Measurements from ENCODE around the gene BRCA1. TPM values are rescaled to one million over a fixed set of nuclear protein-coding genes. Genes with fewer than 3 reads are reported as not detected.
"Not testable (repeated sequence)": the region's sequence is repeated elsewhere in the genome, so short reads cannot be mapped to it uniquely, and the experiment has no call there.

Gene BRCA1
- 21.4 TPM for total RNA-seq

DNA sequence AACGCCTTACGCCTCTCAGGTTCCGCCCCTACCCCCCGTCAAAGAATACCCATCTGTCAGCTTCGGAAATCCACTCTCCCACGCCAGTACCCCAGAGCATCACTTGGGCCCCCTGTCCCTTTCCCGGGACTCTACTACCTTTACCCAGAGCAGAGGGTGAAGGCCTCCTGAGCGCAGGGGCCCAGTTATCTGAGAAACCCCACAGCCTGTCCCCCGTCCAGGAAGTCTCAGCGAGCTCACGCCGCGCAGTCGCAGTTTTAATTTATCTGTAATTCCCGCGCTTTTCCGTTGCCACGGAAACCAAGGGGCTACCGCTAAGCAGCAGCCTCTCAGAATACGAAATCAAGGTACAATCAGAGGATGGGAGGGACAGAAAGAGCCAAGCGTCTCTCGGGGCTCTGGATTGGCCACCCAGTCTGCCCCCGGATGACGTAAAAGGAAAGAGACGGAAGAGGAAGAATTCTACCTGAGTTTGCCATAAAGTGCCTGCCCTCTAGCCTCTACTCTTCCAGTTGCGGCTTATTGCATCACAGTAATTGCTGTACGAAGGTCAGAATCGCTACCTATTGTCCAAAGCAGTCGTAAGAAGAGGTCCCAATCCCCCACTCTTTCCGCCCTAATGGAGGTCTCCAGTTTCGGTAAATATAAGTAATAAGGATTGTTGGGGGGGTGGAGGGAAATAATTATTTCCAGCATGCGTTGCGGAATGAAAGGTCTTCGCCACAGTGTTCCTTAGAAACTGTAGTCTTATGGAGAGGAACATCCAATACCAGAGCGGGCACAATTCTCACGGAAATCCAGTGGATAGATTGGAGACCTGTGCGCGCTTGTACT lies at the start of gene BRCA1:
TSS of gene BRCA1 (minus strand) at position 232 of the 834 bp plus-strand sequence. CDS start 1,268 bp downstream, outside the sequence.
- DNase-seq: peak; percentile 98

DNA sequence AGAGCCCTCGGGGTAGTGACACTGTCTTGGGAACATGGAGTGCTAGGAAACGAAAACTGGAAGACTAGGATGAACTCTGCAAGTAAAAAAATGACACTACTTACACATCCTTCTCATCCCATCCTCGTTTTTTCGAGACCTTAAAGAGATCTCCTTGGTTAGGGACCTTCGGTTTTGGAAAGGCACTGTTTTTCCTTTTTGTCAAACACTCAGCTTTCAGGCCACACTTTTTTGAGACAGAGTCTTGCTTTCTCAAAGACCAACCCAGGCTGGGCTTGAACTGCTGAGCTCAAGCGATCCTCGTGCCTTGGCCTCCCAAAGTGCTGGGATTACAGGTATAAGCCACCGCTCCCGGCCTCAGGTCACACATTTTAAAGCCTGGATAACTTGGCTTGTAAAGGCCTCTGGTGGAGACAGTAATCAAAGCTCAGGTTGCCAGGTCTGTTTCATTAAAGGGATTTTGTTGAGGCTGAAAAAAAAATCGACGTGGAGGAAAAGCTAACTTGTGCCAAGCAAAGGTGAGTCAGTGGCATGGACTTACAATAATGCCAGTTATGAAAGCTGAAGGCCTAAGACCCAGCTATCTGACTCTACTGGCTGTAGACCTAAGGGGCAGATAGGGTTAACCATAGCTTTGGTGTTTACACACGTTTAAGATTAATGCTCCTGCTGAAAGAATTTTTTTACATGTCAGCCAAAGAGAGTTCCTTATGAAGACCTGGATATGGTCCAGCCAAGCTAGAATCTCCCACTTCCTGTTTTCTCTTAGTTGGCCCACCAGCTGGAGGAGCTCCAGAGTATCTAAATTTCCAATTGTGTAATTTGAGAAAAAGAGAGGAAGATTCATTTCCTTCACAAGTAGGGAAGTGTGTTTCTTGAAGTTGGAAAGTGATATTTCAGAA lies 46.7 kb upstream of the BRCA1 start:
- peak; percentile 84 for DNase-seq

DNA sequence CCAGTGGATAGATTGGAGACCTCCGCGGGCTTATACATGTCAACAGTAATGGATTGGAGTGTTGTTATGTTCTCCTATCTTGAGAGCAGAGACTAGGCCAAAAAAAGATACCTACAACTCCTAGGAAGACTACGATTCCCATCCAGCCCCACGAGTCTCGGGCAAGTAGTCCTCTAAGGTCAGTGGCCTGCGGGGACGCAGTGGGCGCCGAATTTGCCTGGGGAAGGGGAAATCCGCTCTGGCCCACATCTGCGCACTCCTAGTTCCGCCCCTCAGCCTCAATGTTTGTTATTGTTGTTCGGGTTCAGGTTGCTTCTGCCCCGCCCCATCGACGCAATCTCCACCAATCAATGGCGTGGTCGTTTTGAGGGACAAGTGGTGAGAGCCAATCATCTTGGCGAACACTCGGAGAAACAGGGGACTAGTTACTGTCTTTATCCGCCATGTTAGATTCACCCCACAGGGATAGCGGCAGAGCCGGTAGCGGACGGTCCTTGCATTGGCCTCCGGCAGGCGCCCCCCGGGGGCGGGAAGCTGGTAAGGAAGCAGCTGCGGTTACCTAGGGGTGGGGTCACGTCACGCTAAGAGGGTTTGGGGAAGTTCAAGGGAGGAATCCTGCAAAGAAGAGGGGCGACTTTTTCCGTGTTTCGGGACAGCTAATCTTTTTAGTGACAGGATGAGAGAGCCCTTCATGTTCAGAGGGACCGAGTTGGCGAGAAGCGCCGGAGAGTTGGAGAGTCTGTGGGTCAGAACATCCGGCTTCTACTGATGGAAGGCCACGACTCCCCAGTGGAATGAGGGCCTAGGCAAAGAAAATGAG lies 45.8 kb upstream of the BRCA1 start, which contains the start of gene NBR1:
TSS of gene NBR1 (plus strand) at position 449 of the 820 bp plus-strand sequence. CDS start 4,586 bp downstream, outside the sequence.
- DNase-seq: peak; percentile 99

DNA sequence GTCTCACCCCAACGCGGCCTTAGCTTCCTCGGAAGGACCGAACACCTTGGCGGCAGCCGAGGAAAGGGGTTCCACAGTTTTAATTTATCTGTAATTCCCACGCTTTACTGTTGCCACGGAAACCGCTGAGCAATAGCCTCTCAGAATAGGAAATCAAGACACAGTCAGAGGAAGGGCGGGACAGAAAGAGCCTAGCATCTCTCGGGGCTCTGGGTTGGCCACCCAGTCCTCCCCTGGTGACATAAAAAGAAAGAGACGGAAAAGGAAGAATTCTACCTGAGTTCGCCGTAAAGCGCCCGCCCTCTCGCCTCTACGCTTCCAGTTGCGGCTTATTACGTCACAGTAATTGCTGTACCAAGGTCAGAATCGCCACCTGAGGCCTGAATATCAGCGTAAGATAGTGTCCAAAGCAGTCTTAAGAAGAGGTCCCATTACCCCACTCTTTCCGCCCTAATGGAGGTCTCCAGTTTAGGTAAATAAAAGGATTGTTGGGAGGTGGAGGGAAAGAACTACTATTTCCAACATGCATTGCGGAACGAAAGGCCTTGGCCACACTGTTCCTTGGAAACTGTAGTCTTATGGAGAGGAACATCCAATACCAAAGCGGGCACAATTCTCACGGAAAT lies 45.1 kb upstream of the BRCA1 start:
- peak; percentile 96 for DNase-seq

DNA sequence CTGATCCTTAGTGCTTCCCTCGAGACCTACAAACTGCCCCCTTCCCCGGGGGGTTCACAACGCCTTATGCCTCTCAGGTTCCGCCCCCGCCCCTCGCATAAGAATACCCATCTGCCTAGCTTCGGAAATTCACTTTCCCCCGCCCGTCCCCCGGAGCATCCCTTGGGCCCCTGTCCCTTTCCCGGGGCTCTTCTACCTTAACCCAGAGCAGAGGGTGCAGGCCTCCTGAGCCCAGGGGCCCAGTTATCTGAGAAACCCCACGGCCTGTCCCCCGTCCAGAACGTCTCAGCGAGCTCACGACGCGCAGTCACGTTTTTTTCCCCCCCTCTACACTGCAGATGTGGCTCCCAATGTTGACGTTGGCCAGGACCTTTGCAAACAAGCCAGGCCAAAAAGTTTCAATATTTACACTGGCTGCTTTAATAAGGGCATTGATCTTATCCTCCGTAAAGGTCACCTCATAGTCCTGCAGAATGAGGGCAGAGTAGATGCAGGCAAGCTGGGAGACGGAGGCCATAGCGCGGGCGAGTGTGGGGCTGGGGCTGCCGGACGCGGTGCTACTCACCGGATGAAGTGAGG lies 44.5 kb upstream of the BRCA1 start:
- DNase-seq: no peak

DNA sequence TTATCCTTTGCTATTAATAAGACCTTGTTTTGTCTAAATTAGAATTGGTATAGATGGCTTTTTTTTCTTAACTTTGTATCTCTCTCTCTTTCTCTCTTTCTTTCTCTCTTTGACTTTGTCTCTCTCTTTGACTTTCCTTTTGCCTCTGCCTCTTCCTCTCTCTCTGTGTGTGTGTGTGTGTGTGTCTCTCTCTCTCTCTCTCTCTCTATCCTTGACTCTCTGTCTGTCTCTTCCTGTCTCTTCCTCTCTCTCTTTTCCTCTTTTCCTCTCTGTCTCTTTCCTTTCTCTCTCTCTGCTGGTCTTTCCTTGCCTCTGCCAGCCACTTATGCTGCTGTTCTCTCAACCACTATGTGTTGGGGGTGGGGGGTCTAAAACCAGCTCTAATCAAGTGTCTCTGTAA lies 40.8 kb upstream of the BRCA1 start:
- DNase-seq: not testable (repeated sequence)

DNA sequence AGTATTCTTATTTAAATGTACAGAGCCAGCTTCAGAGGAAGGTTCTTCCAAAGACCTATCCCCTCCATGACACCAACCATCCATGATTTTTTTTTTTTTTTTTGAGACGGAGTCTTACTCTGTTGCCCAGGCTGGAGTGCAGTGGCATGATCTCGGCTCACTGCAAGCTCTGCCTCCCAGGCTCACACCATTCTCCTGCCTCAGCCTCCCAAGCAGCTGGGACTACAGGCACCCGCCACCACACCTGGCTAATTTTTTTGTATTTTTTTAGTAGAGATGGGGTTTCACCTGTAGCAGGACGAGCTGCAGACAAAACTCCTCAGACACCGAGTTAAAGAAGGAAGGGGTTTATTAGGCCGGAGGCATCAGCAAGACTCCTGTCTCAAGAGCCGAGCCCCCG lies 34.8 kb upstream of the BRCA1 start:
- not testable (repeated sequence) for DNase-seq

DNA sequence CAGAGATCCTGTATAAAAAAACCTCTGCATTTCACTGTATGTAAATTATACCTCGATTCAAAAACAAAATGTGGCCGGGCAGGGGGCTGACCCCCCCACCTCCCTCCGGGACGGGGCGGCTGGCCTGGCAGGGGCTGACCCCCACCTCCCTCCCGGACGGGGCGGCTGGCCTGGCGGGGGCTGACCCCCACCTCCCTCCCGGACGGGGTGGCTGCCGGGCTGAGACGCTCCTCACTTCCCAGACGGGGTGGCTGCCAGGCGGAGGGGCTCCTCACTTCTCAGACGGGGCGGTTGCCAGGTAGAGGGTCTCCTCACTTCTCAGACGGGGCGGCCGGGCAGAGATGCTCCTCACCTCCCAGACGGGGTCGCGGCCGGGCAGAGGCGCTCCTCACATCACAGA lies 34.1 kb upstream of the BRCA1 start:
- not testable (repeated sequence) for DNase-seq

DNA sequence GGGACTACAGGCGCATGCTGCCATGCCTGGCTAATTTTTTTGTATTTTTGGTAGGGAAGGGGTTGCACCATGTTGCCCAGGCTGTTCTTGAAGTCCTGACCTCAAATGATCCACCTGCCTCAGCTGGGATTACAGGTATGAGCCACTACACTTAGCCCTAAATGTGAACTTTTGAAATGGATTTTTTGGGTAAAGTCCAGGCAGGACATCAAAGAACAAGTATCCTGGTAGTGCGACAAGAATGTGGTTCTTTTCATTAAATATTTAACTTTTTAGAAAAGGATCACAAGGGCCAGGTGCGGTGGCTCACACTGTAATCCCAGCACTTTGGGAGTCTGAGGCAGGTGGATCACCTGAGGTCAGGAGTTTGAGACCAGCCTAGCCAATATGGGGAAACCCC lies 30.5 kb upstream of the BRCA1 start:
- DNase-seq: no peak

DNA sequence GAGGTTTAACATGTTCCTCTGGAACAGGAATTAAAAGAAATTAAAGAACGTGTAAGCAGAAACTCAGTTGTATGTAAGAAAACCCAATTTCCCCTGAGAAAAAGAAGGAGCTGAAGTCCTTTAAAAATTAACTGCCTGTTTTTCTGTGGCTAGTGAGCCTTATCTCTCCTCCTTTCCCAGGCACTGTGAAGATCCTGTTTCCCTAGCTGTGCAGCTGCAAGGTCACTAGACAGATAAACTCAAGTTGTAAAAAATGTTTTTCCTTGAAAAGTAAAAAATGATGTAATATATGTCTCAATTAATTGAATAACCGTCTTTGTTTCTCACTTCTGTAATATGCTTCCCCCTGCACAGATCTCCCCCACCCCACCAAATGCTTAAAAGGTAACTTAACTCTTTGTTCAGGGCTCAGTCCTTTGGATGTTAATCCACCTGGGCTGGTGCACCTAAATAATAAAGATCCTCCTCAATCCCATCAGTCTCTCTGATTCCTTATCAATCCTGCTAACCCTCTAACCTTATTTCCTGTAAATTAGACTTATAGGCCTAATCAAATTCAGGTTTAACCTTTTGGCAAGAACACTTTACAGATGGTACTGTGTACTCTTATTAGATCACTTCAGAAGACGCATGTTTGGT lies 28.2 kb upstream of the BRCA1 start:
- DNase-seq: not testable (repeated sequence)

DNA sequence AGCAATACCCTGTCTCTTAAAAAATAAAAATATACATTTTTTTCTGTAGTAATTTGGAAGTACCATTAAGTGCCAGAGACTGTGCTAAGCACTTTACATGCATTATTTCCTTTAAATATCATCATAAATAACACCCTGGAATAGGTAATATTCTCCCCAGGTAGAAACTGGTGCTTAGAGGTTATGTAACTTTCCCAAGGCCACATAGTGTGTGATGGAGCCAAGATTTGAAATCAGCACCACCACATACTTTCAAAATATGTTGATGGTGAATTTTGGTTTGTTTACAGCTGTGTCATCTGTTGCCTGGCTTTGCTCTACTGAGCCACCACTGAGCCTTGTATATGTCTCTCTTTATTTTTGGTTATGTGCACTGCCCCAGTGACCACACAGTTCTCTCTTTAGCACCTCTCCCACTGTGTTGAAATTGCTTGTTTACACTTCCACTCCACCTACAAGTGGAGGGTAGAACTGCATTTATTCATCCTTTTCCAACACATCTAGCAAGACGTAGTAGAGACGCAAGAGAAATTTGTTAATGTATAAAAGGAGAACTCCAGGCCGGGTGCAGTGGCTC lies 26.8 kb upstream of the BRCA1 start:
- no peak for DNase-seq

DNA sequence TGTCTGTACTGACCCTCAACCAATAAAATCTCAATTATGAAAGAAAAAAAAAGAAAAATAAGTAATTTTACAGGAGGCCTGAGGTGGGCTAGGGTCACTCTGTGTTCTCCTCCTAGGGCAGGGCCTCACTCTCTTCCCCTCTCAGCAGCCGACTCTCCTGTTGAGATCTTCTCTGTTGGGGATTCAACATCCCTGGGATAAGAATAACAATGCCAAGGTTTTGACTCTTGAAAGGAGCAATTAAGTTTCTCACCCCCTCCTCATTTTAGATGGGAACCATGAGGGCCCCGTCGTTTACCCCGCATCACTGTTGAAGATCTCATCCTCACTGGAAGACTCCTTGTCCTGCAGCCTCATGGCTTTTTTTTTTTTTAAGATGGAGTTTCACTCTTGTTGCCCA lies 21.5 kb upstream of the BRCA1 start:
- no peak for DNase-seq

DNA sequence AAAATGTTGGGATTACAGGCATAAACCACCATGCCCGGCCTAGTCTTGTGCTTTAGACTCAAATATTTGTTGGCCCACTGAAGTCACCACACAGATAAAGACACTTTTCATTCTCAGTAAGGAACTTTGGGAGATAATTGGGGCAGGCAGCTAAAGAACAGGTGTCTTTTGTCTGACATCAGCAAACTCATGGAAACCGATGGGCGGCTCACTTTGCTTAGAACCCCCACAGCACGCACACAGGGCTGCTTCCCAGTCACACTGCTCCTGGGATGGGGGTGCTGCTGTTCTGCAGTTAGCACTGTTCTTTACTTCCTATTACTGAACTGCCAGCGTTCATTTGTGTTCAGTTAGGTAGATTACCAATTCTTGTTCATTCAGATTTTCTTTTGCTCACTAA lies 18.0 kb upstream of the BRCA1 start:
- no peak for DNase-seq

DNA sequence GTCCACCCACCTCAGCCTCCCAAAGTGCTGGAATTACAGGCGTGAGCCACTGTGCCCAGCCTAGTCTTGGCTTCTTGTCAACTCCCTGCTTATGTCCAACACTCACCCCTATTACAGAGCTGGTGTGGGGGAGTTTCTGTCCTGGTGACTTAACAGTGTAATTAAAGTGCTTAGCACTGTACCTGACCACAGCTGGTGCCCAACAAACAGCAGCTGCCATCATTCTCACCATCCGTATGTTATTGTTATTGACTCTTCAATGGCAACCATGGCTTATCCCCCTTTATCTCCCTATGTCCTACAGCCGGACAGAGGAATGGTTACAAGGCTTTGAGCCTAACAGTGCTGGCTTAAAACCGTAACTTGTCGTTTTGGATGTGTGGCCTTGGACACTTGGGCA lies 17.0 kb upstream of the BRCA1 start:
- no peak for DNase-seq

DNA sequence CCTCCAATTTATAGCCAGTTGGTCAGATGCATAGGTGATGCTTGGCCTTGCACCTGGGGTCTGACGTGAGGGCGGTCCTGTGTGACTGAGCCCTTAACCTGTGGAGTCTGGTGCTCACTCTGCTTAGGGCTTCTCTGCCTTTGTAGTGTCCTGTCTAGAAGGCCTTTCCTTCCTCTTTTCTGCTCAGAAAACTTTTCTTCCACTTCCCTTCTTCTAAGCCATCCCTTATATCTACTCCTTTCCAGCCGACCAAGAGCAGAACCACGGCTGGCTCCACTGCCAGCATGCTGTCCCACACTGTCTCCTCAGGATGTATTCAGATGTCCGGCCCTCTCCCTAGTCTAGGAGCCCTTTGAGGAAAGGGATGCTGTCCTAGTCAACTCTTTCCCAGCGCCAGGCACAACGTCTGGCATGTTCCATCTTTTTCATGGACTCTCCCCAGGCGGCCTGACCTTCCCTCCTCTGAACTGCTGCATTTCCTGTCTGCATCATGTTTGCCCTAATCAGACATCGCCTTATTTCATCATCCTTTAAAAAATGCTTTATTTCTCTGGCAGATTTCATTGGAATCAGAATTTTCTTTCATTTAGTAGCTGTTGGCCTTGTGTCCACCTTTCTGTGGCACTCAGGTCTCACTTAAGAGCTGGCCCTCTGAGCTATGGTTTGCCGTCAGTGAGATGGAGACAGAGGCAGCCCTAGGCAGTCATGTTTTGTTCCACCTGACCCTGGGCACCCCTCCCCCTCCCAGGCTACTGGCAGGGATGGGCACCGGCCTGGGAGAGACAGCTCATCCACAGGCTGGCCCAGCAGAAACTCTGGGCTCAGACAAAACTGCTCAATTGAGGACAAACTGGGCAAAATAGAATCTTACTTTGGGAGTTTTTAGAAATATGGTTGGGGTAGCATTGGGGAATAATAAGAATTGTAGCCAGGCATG lies 15.5 kb upstream of the BRCA1 start:
- DNase-seq: no peak

DNA sequence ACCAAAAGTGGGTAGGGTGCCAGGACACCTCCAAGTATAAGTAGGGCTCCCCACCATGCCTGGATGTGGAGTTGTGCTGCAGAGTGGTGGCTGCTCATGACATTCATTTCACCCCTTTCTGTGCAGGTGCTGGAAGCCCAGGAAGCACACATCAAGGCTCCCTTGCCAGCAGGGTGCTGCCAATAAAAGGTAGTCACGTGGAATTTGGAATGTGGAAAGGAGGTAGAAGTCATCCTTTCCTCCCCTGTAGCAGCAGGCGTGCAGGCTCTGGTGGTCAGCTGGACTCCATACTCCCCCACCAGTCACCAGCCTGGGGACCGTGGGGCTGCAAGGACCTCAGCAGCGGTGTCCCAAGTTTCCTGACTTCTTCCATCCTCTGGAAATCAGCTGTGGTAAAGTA lies 13.4 kb upstream of the BRCA1 start:
- DNase-seq: not testable (repeated sequence)

DNA sequence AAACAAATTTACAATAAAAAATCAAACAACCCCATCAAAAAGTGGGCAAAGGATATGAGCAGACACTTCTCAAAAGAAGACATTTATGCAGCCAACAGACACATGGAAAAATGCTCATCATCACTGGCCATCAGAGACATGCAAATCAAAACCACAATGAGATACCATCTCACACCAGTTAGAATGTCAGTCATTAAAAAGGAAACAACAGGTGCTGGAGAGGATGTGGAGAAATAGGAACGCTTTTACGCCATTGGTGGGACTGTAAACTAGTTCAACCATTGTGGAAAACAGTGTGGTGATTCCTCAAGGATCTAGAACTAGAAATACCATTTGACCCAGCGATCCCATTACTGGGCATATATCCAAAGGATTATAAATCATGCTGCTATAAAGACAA lies 11.4 kb upstream of the BRCA1 start:
- DNase-seq: not testable (repeated sequence)

DNA sequence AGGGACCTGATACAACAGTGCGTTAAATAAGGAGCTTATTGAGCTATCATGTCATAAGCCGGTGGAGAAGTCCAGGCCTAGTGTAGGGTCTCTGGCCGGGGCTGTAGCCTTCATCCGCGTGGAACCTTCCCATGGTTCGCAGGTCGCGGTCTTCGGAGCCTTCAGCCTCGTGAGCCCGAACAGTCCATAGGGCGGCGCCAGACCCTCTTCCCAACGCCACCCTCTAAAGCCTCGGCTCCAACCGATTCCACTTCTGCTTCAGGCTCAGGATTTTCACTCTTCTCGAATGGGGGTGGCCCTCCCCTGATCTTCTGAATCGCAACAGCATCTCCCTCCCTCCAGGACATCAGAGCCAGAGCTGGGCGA lies 10.3 kb upstream of the BRCA1 start:
- DNase-seq: no peak

DNA sequence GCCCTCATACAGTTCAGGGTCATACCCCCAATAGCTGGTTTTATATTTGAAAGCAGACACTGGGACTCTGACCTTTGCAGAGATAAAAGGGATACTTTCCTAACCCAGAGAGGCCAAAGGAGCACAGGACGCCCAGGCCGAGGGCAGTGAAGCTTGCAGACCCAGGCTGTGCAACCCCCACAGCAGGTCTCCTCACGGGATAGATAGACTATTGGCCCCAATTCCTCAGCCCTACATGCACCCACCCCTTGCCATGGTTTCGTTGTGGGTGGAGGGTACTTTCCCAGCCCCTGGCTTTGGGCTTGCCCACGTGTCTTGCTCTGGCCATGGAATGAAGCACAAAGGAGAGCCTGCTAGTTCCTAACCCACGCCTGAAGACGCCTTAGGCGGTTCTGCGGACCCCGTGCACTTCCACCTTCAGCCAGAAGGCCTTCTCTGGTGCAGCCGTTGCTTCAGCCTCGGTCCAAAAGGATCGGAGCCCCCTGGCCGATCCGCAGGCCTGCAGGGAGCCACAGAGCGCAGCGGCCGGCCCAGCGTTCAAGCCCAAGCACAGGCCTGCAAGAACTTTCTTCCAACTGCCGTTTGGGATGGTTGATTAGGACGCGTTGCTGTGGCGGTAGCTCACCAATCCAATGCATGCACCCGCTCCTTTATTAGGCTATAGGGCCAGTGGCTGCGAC lies 9.8 kb upstream of the BRCA1 start:
- DNase-seq: no peak

Data from tongue (tissue), 2 donors.